Osteoblast (primary cell): ENCODE results near the gene FOXN3. TPM values are rescaled to one million over a fixed set of nuclear protein-coding genes. Genes with fewer than 3 reads are reported as not detected.
"Not testable (repeated sequence)": the region's sequence is repeated elsewhere in the genome, so short reads cannot be mapped to it uniquely, and the experiment has no call there.

ENCODE experiments used
- DNase-seq: peaks from one replicate; pipeline ENCODE4 v3.0.0; 2011; ENCODE audit warnings: low spot score, mixed read lengths; ENCODE audit not compliant: insufficient read length; ENCODE audit errors: missing footprints
- H2AFZ ChIP-seq: 2 replicates; pipeline ENCODE4 v1.6.0; 2011; ENCODE audit warnings: mild to moderate bottlenecking, low read length
- H3K27ac ChIP-seq: 2 replicates; pipeline ENCODE4 v1.5.1; 2011; ENCODE audit warnings: mild to moderate bottlenecking, low read depth, low read length, moderate library complexity
- H3K27me3 ChIP-seq: 2 replicates; pipeline ENCODE4 v1.6.0; 2012; ENCODE audit warnings: mild to moderate bottlenecking, control low read depth, inconsistent platforms, low read length, moderate library complexity; ENCODE audit not compliant: insufficient read depth
- H3K36me3 ChIP-seq: 2 replicates; pipeline ENCODE4 v1.5.1; 2011; ENCODE audit warnings: mild to moderate bottlenecking, low read length, control low read depth, moderate library complexity; ENCODE audit not compliant: insufficient read depth
- H3K4me1 ChIP-seq: 2 replicates; pipeline ENCODE4 v1.5.1; 2011; ENCODE audit warnings: mild to moderate bottlenecking, low read length, control low read depth, moderate library complexity; ENCODE audit not compliant: insufficient read depth
- H3K4me2 ChIP-seq: 2 replicates; pipeline ENCODE4 v1.6.0; 2011; ENCODE audit warnings: mild to moderate bottlenecking, low read length; ENCODE audit not compliant: insufficient read depth
- H3K4me3 ChIP-seq: fragments of 200-600 bp; sonication (generic); 3 replicates; pipeline ENCODE4 v1.5.1; 2012; ENCODE audit warnings: mild to moderate bottlenecking, low read length, inconsistent platforms; ENCODE audit not compliant: insufficient read depth
- H3K79me2 ChIP-seq: 2 replicates; pipeline ENCODE4 v1.6.0; 2012; ENCODE audit warnings: mild to moderate bottlenecking, low read length, control low read depth, inconsistent platforms; ENCODE audit not compliant: insufficient read depth
- H3K9me3 ChIP-seq: 2 replicates; pipeline ENCODE4 v1.5.1; 2011; ENCODE audit warnings: low read depth, low read length, control low read depth
- H4K20me1 ChIP-seq: 2 replicates; pipeline ENCODE4 v1.6.0; 2012; ENCODE audit warnings: mild to moderate bottlenecking, low read length, control low read depth; ENCODE audit not compliant: insufficient read depth
- CTCF ChIP-seq: IDR thresholded peaks from 2 replicates; pipeline ENCODE4 v1.5.1; 2011; ENCODE audit warnings: mild to moderate bottlenecking, low read depth, low read length, moderate library complexity; ENCODE audit errors: extremely low read depth
- total RNA-seq: library from RNA; depleted of rRNA; stranded (reverse); fragments of >200 nt; gene quantifications from 2 replicates; pipeline ENCODE4 v1.2.3, GENCODE V29; 2012

Gene FOXN3
- total RNA-seq, 1 donor = 49.9 TPM

GRCh38 chr14:89155491-89155890 lies 261.5 kb downstream of the FOXN3 start:
- no peaks in the 10 kb centered on the region for H3K27me3 ChIP-seq
- H2AFZ ChIP-seq = no peak overlapping the region
- DNase-seq = no peak
- no peaks in the 10 kb centered on the region for H3K79me2 ChIP-seq
- no peak overlapping the region for H3K4me2 ChIP-seq
- H3K4me1 ChIP-seq = no peaks in the 10 kb centered on the region
- H3K36me3 ChIP-seq = no peaks in the 10 kb centered on the region
- TF ChIP-seq CTCF = no peak
- no peaks in the 10 kb centered on the region for H3K9me3 ChIP-seq
- no peak overlapping the region for H3K27ac ChIP-seq
- H3K4me3 ChIP-seq = no peak overlapping the region
- H4K20me1 ChIP-seq = no peaks in the 10 kb centered on the region

- not testable (repeated sequence) for H3K4me2 ChIP-seq, H3K9me3 ChIP-seq, H2AFZ ChIP-seq, H3K27me3 ChIP-seq, DNase-seq, H4K20me1 ChIP-seq, H3K79me2 ChIP-seq, H3K36me3 ChIP-seq, H3K4me3 ChIP-seq, H3K4me1 ChIP-seq, H3K27ac ChIP-seq
These were observed 265.3 kb downstream of the FOXN3 start for GRCh38 chr14:89151693-89152092.

- peak; percentile 11 for DNase-seq
- peaks cover 6% of the 10 kb centered on the region for H3K27me3 ChIP-seq
- H3K36me3 ChIP-seq = no peaks in the 10 kb centered on the region
- no peaks in the 10 kb centered on the region for H3K4me1 ChIP-seq
- no peaks in the 10 kb centered on the region for H3K79me2 ChIP-seq
- H2AFZ ChIP-seq = peak overlapping the region; percentile 2
- no peaks in the 10 kb centered on the region for H3K9me3 ChIP-seq
- TF ChIP-seq CTCF = no peak
- H4K20me1 ChIP-seq = no peaks in the 10 kb centered on the region
- H3K4me2 ChIP-seq = no peak overlapping the region
- no peak overlapping the region for H3K27ac ChIP-seq
- H3K4me3 ChIP-seq = no peak overlapping the region
These were observed 270.8 kb downstream of the FOXN3 start for GRCh38 chr14:89146274-89146673.

GRCh38 chr14:89144642-89145041 lies 272.4 kb downstream of the FOXN3 start:
- DNase-seq = no peak

More at GRCh38 chr14:89144642-89145041, 272.4 kb downstream of the FOXN3 start:
- no peak overlapping the region for H3K4me2 ChIP-seq
- no peak for TF ChIP-seq CTCF
- H3K36me3 ChIP-seq = no peaks in the 10 kb centered on the region
- H2AFZ ChIP-seq = no peak overlapping the region
- no peak overlapping the region for H3K27ac ChIP-seq
- H3K4me1 ChIP-seq = no peaks in the 10 kb centered on the region
- no peaks in the 10 kb centered on the region for H4K20me1 ChIP-seq
- H3K4me3 ChIP-seq = no peak overlapping the region
- no peaks in the 10 kb centered on the region for H3K79me2 ChIP-seq
- H3K9me3 ChIP-seq = no peaks in the 10 kb centered on the region
- peaks cover 11% of the 10 kb centered on the region for H3K27me3 ChIP-seq
